Osteoblast (primary cell): ENCODE data around the gene TRAPPC10. TPM values are rescaled to one million over a fixed set of nuclear protein-coding genes. Genes with fewer than 3 reads are reported as not detected.
"Not testable (repeated sequence)": the region's sequence is repeated elsewhere in the genome, so short reads cannot be mapped to it uniquely, and the experiment has no call there.

ENCODE experiments used
- DNase-seq: peaks from one replicate; pipeline ENCODE4 v3.0.0; 2011; ENCODE audit warnings: low spot score, mixed read lengths; ENCODE audit not compliant: insufficient read length; ENCODE audit errors: missing footprints
- H2AFZ ChIP-seq: 2 replicates; pipeline ENCODE4 v1.6.0; 2011; ENCODE audit warnings: mild to moderate bottlenecking, low read length
- H3K27ac ChIP-seq: 2 replicates; pipeline ENCODE4 v1.5.1; 2011; ENCODE audit warnings: mild to moderate bottlenecking, low read depth, low read length, moderate library complexity
- H3K27me3 ChIP-seq: 2 replicates; pipeline ENCODE4 v1.6.0; 2012; ENCODE audit warnings: mild to moderate bottlenecking, control low read depth, inconsistent platforms, low read length, moderate library complexity; ENCODE audit not compliant: insufficient read depth
- H3K36me3 ChIP-seq: 2 replicates; pipeline ENCODE4 v1.5.1; 2011; ENCODE audit warnings: mild to moderate bottlenecking, low read length, control low read depth, moderate library complexity; ENCODE audit not compliant: insufficient read depth
- H3K4me1 ChIP-seq: 2 replicates; pipeline ENCODE4 v1.5.1; 2011; ENCODE audit warnings: mild to moderate bottlenecking, low read length, control low read depth, moderate library complexity; ENCODE audit not compliant: insufficient read depth
- H3K4me2 ChIP-seq: 2 replicates; pipeline ENCODE4 v1.6.0; 2011; ENCODE audit warnings: mild to moderate bottlenecking, low read length; ENCODE audit not compliant: insufficient read depth
- H3K4me3 ChIP-seq: fragments of 200-600 bp; sonication (generic); 3 replicates; pipeline ENCODE4 v1.5.1; 2012; ENCODE audit warnings: mild to moderate bottlenecking, low read length, inconsistent platforms; ENCODE audit not compliant: insufficient read depth
- H3K79me2 ChIP-seq: 2 replicates; pipeline ENCODE4 v1.6.0; 2012; ENCODE audit warnings: mild to moderate bottlenecking, low read length, control low read depth, inconsistent platforms; ENCODE audit not compliant: insufficient read depth
- H3K9me3 ChIP-seq: 2 replicates; pipeline ENCODE4 v1.5.1; 2011; ENCODE audit warnings: low read depth, low read length, control low read depth
- H4K20me1 ChIP-seq: 2 replicates; pipeline ENCODE4 v1.6.0; 2012; ENCODE audit warnings: mild to moderate bottlenecking, low read length, control low read depth; ENCODE audit not compliant: insufficient read depth
- CTCF ChIP-seq: IDR thresholded peaks from 2 replicates; pipeline ENCODE4 v1.5.1; 2011; ENCODE audit warnings: mild to moderate bottlenecking, low read depth, low read length, moderate library complexity; ENCODE audit errors: extremely low read depth
- total RNA-seq: library from RNA; depleted of rRNA; stranded (reverse); fragments of >200 nt; gene quantifications from 2 replicates; pipeline ENCODE4 v1.2.3, GENCODE V29; 2012

TRAPPC10 gene
- total RNA-seq, 1 donor = 36.2 TPM

- Histone ChIP-seq H2AFZ (no peak overlapping the region), H3K4me1 (peaks cover 5% of the 10 kb centered on the region), H3K36me3 (peaks cover 45% of the 10 kb centered on the region), H3K4me3 (no peak overlapping the region), H4K20me1 (peaks cover 11% of the 10 kb centered on the region), H3K4me2 (no peak overlapping the region), H3K27ac (no peak overlapping the region), H3K27me3 (no peaks in the 10 kb centered on the region), H3K79me2 (no peaks in the 10 kb centered on the region), H3K9me3 (no peaks in the 10 kb centered on the region)
- peak; percentile 29 for DNase-seq
- TF ChIP-seq CTCF = no peak
Measured at GRCh38 chr21:44093761-44094160, 81.7 kb downstream of the TRAPPC10 start.

- DNase-seq = no peak
Measured at GRCh38 chr21:44094832-44095231, 82.7 kb downstream of the TRAPPC10 start.

GRCh38 chr21:44098507-44098906, 86.4 kb downstream of the TRAPPC10 start:
- DNase-seq, H3K9me3 ChIP-seq, H3K27ac ChIP-seq, H3K4me1 ChIP-seq, H2AFZ ChIP-seq, H3K4me2 ChIP-seq, H4K20me1 ChIP-seq, H3K27me3 ChIP-seq, H3K4me3 ChIP-seq, H3K79me2 ChIP-seq: not testable (repeated sequence)
- peaks cover 10% of the 10 kb centered on the region for H3K36me3 ChIP-seq

More at GRCh38 chr21:44094832-44095231, 82.7 kb downstream of the TRAPPC10 start:
- no peak for TF ChIP-seq CTCF
- Histone ChIP-seq H2AFZ (no peak overlapping the region), H3K4me1 (peaks cover 5% of the 10 kb centered on the region), H3K27ac (no peak overlapping the region), H3K27me3 (no peaks in the 10 kb centered on the region), H3K79me2 (no peaks in the 10 kb centered on the region), H3K36me3 (peaks cover 37% of the 10 kb centered on the region), H4K20me1 (peaks cover 3% of the 10 kb centered on the region), H3K4me3 (no peak overlapping the region), H3K4me2 (no peak overlapping the region), H3K9me3 (no peaks in the 10 kb centered on the region)

GRCh38 chr21:44098964-44099363, 86.9 kb downstream of the TRAPPC10 start:
- not testable (repeated sequence) for H3K9me3 ChIP-seq, H3K4me2 ChIP-seq, H3K79me2 ChIP-seq, DNase-seq, H4K20me1 ChIP-seq, H3K4me3 ChIP-seq, H3K36me3 ChIP-seq, H2AFZ ChIP-seq, H3K4me1 ChIP-seq, H3K27ac ChIP-seq, H3K27me3 ChIP-seq

GRCh38 chr21:44107026-44107501, 95.0 kb downstream of the TRAPPC10 start, which contains the start of gene PWP2:
TSS of gene PWP2 (plus strand) at chr21:44107399. CDS start at chr21:44107417, 18 bp downstream.
- not testable (repeated sequence) for H3K36me3 ChIP-seq, H3K27ac ChIP-seq, H3K79me2 ChIP-seq, H3K27me3 ChIP-seq, H3K4me1 ChIP-seq, DNase-seq, H3K4me2 ChIP-seq, H4K20me1 ChIP-seq, H3K9me3 ChIP-seq, H2AFZ ChIP-seq
- H3K4me3 ChIP-seq = peak within 1 kb of the TSS; percentile 53

GRCh38 chr21:44107589-44107988, 95.5 kb downstream of the TRAPPC10 start:
- H3K4me2 ChIP-seq, H4K20me1 ChIP-seq, H3K4me1 ChIP-seq, H3K36me3 ChIP-seq, H3K79me2 ChIP-seq, H2AFZ ChIP-seq, DNase-seq, H3K27ac ChIP-seq, H3K27me3 ChIP-seq, H3K9me3 ChIP-seq: not testable (repeated sequence)
- H3K4me3 ChIP-seq = peak overlapping the region; percentile 53

- not testable (repeated sequence) for H3K4me3 ChIP-seq, H3K4me2 ChIP-seq, H3K27ac ChIP-seq, H3K27me3 ChIP-seq, H3K9me3 ChIP-seq, H2AFZ ChIP-seq, H3K4me1 ChIP-seq, DNase-seq, H3K79me2 ChIP-seq, H3K36me3 ChIP-seq, H4K20me1 ChIP-seq
Measured at GRCh38 chr21:44113702-44114371, 101.7 kb downstream of the TRAPPC10 start.
